Stimulated activated CD4-positive, alpha-beta T cell treated with anti-CD3 and anti-CD28 coated beads, Interleukin-4, amount 100 ng/mL, for 48 hours (primary cell): ENCODE measurements around the gene DMRTB1.

ENCODE experiments used
- DNase-seq, 2 donors: peaks; one replicate each; pipeline ENCODE4 v3.0.0-alpha.2; 2020; ENCODE audit warnings: low read depth in 2 of 2

Gene DMRTB1

GRCh38 chr1:53463961-53464899 is 5.0 kb downstream of the DMRTB1 start:
- DNase-seq, result no peak

GRCh38 chr1:53465023-53465957 is 6.1 kb downstream of the DMRTB1 start:
- DNase-seq, result no peak

- no peak for DNase-seq
Observed at GRCh38 chr1:53467391-53467790, 8.2 kb downstream of the DMRTB1 start.

- no peak for DNase-seq
Observed at GRCh38 chr1:53468374-53468773, 9.2 kb downstream of the DMRTB1 start.

- no peak for DNase-seq
Observed at GRCh38 chr1:53469373-53469772, 10.2 kb downstream of the DMRTB1 start.

- no peak for DNase-seq
Observed at GRCh38 chr1:53470155-53470554, 11.0 kb downstream of the DMRTB1 start.

GRCh38 chr1:53470584-53470983 is 11.4 kb downstream of the DMRTB1 start:
- DNase-seq, result no peak

- no peak for DNase-seq
Observed at GRCh38 chr1:53471000-53471399, 11.8 kb downstream of the DMRTB1 start.

- no peak for DNase-seq
Observed at GRCh38 chr1:53473463-53473862, 14.3 kb downstream of the DMRTB1 start.

- no peak for DNase-seq
Observed at GRCh38 chr1:53475664-53476063, 16.5 kb downstream of the DMRTB1 start.

- DNase-seq, result no peak
Observed at GRCh38 chr1:53476579-53476978, 17.4 kb downstream of the DMRTB1 start.

GRCh38 chr1:53477651-53478501 is 18.7 kb downstream of the DMRTB1 start:
- DNase-seq, result no peak

- no peak for DNase-seq
Observed at GRCh38 chr1:53478502-53478818, 19.3 kb downstream of the DMRTB1 start.

- no peak for DNase-seq
Observed at GRCh38 chr1:53480678-53481077, 21.5 kb downstream of the DMRTB1 start.

GRCh38 chr1:53481456-53481855 is 22.3 kb downstream of the DMRTB1 start:
- DNase-seq, result no peak

GRCh38 chr1:53482441-53483153 is 23.4 kb downstream of the DMRTB1 start:
- no peak for DNase-seq

- DNase-seq, result no peak
Observed at GRCh38 chr1:53483170-53483569, 24.0 kb downstream of the DMRTB1 start.

GRCh38 chr1:53483656-53484055 is 24.5 kb downstream of the DMRTB1 start:
- DNase-seq, result no peak

- no peak for DNase-seq
Observed at GRCh38 chr1:53484705-53485477, 25.7 kb downstream of the DMRTB1 start.
